HCT116 (cell line): ENCODE data around the gene C1orf141. TPM values are rescaled to one million over a fixed set of nuclear protein-coding genes. Genes with fewer than 3 reads are reported as not detected.

Experiments
- ATAC-seq: fragments of 200-7000 bp; cut with Tn5 transposase; 2 replicates; pipeline ENCODE4 v1.9.1; 2020; ENCODE audit warnings: mild to moderate bottlenecking, moderate library complexity
- BruUV-seq: library from RNA; stranded (reverse); fragments of 400-500 nt; replicated peaks from 2 replicates; lab custom pipeline; 2021; lab: Mats Ljungman, UMichigan
- CTCF ChIA-PET: fragments of 300-600 bp; sonication (Branson Sonifier 250); formaldehyde crosslinking; loops from one replicate; lab custom pipeline; 2021; ENCODE audit warnings: antibody characterized with exemption; lab: Charles Lee
- POLR2A ChIA-PET: fragments of 300-600, 350-600 bp; sonication (Branson Sonifier 250); formaldehyde crosslinking; loops from one replicate; lab custom pipeline; 2021; ENCODE audit warnings: antibody characterized with exemption; lab: Charles Lee
- RAD21 ChIA-PET, 2 experiments: fragments of 300-600 bp; sonication (Branson Sonifier 250); formaldehyde crosslinking; loops; one replicate each; lab custom pipeline; 2023; ENCODE audit warnings: low total read pairs in 2 of 2; ENCODE audit not compliant: uncharacterized antibody in 2 of 2, unreplicated experiment in 2 of 2, low non-redundant PET in 1 of 2; lab: Charles Lee
- DNase-seq: peaks from one replicate; pipeline ENCODE4 v3.0.0-alpha.2; 2010; ENCODE audit warnings: low read depth, low spot score
- H2AFZ ChIP-seq: fragments of 200-600 bp; shearing (Covaris generic), sonication (generic); 2 replicates; pipeline ENCODE4 v1.6.1; 2017; ENCODE audit warnings: low read depth, mixed run types, mixed read lengths, antibody characterized with exemption, low read length; ENCODE audit not compliant: poor library complexity, severe bottlenecking
- H3K27ac ChIP-seq: 2 replicates; pipeline ENCODE4 v1.5.1; 2012; ENCODE audit warnings: low read depth, low read length
- H3K27me3 ChIP-seq: fragments of 200-600 bp; sonication (generic); 2 replicates; pipeline ENCODE4 v1.6.1; 2016; ENCODE audit warnings: mixed run types, low read length, mixed read lengths; ENCODE audit not compliant: insufficient read depth
- H3K36me3 ChIP-seq, 2 experiments: fragments of 200-500 bp in 1 of 2; fragments of 200-600 bp in 1 of 2; sonication (Bioruptor generic) in 1 of 2; sonication (generic) in 1 of 2; 2 replicates each; pipeline versions ENCODE4 v1.5.1 to v1.6.1; 2014 to 2016; ENCODE audit warnings: low read length in 2 of 2, inconsistent platforms in 1 of 2, mixed read lengths in 1 of 2, mixed run types in 1 of 2; ENCODE audit not compliant: insufficient read depth in 2 of 2, control insufficient read depth in 1 of 2
- H3K4me1 ChIP-seq, 2 experiments: fragments of 200-600 bp in 1 of 2; sonication (generic) in 1 of 2; 2 replicates each; pipeline versions ENCODE4 v1.5.1 to v1.6.1; 2012 to 2017; ENCODE audit warnings: low read length in 2 of 2, inconsistent platforms in 1 of 2, mild to moderate bottlenecking in 1 of 2, mixed read lengths in 1 of 2, mixed run types in 1 of 2, moderate library complexity in 1 of 2; ENCODE audit not compliant: insufficient read depth in 2 of 2, control insufficient read depth in 1 of 2
- H3K4me2 ChIP-seq: fragments of 200-600 bp; sonication (generic); 2 replicates; pipeline ENCODE4 v1.6.1; 2017; ENCODE audit warnings: mixed run types, low read length, mixed read lengths
- H3K4me3 ChIP-seq, 2 experiments: fragments of 200-600 bp in 1 of 2; sonication (generic) in 1 of 2; replicated peaks in 1 of 2; 2 replicates each; pipeline ENCODE4 v1.5.1; 2011 to 2016; ENCODE audit warnings: low read length in 2 of 2, control low read depth in 1 of 2, low read depth in 1 of 2, mild to moderate bottlenecking in 1 of 2, mixed read lengths in 1 of 2, mixed run types in 1 of 2
- H3K79me2 ChIP-seq: fragments of 200-600 bp; sonication (generic); 2 replicates; pipeline ENCODE4 v1.6.1; 2017; ENCODE audit warnings: mild to moderate bottlenecking, mixed run types, low read length, moderate library complexity, mixed read lengths; ENCODE audit not compliant: insufficient read depth
- H3K9ac ChIP-seq: fragments of 200-600 bp; sonication (generic); 2 replicates; pipeline ENCODE4 v1.6.1; 2016; ENCODE audit warnings: low read length, mixed read lengths
- H3K9me2 ChIP-seq: fragments of 200-600 bp; sonication (generic), shearing (Covaris generic); 2 replicates; pipeline ENCODE4 v1.6.1; 2017; ENCODE audit warnings: mixed run types, mild to moderate bottlenecking, moderate library complexity; ENCODE audit not compliant: insufficient read depth
- H3K9me3 ChIP-seq, 2 experiments: fragments of 200-500 bp in 1 of 2; fragments of 200-600 bp in 1 of 2; sonication (Bioruptor generic) in 1 of 2; sonication (generic) in 1 of 2; 2 replicates each; pipeline ENCODE4 v1.6.1; 2014 to 2017; ENCODE audit warnings: low read length in 2 of 2, mixed read lengths in 2 of 2, inconsistent platforms in 1 of 2, low read depth in 1 of 2, mild to moderate bottlenecking in 1 of 2, mixed run types in 1 of 2, moderate library complexity in 1 of 2; ENCODE audit not compliant: control insufficient read depth in 1 of 2, insufficient read depth in 1 of 2
- H4K20me1 ChIP-seq: fragments of 200-600 bp; sonication (generic), shearing (Covaris generic); 2 replicates; pipeline ENCODE4 v1.6.1; 2017; ENCODE audit warnings: mixed run types, mild to moderate bottlenecking, moderate library complexity; ENCODE audit not compliant: insufficient read depth
- CBX3 ChIP-seq: IDR thresholded peaks from 2 replicates; pipeline ENCODE4 v1.6.1; 2012; ENCODE audit warnings: low read depth
- CEBPB ChIP-seq: IDR thresholded peaks from 2 replicates; pipeline ENCODE4 v1.6.1; 2012; ENCODE audit warnings: low read depth
- EGR1 ChIP-seq: IDR thresholded peaks from 2 replicates; pipeline ENCODE4 v1.6.1; 2012; ENCODE audit warnings: low read depth
- EZH2 ChIP-seq: fragments of 200-600 bp; sonication (generic); IDR thresholded peaks from 2 replicates; pipeline ENCODE4 v1.6.1; 2017; ENCODE audit warnings: antibody characterized with exemption, mixed run types
- POLR2AphosphoS5 ChIP-seq: IDR thresholded peaks from 2 replicates; pipeline ENCODE4 v1.6.1; 2011; ENCODE audit warnings: mild to moderate bottlenecking, low read depth, low read length, moderate library complexity
- REST ChIP-seq: IDR thresholded peaks from 2 replicates; pipeline ENCODE4 v1.6.1; 2012; ENCODE audit warnings: low read depth
- SIN3A ChIP-seq: IDR thresholded peaks from 2 replicates; pipeline ENCODE4 v1.6.1; 2012; ENCODE audit warnings: low read depth
- SRF ChIP-seq: IDR thresholded peaks from 2 replicates; pipeline ENCODE4 v1.6.1; 2012; ENCODE audit warnings: low read depth
- TCF7L2 ChIP-seq: IDR thresholded peaks from 2 replicates; pipeline ENCODE4 v1.7.0; 2011; ENCODE audit warnings: borderline replicate concordance, inconsistent platforms; ENCODE audit not compliant: insufficient read depth, insufficient read length; ENCODE audit errors: extremely low read depth
- YY1 ChIP-seq: IDR thresholded peaks from 2 replicates; pipeline ENCODE4 v1.6.1; 2011; ENCODE audit warnings: low read length, low read depth, moderate library complexity, mild to moderate bottlenecking; ENCODE audit not compliant: insufficient replicate concordance; ENCODE audit errors: extremely low read depth
- ZNF274 ChIP-seq: fragments of 200-500 bp; sonication (Bioruptor generic); IDR thresholded peaks from 2 replicates; pipeline ENCODE4 v1.6.1; 2014; ENCODE audit warnings: mild to moderate bottlenecking, low read depth, low read length, inconsistent platforms
- intact Hi-C: fragments of 100-400 bp; cut with micrococcal nuclease; formaldehyde crosslinking; loops from 2 replicates; pipeline ENCODE4 v1.10.0; 2022
- total RNA-seq: library from RNA; stranded (reverse); gene quantifications from one replicate; pipeline ENCODE4 v1.2.1, GENCODE V29; 2021; ENCODE audit not compliant: unreplicated experiment
- TF ChIP-seq, protein P1 (sequence below), 3 experiments: fragments of 200-600 bp in 1 of 3; sonication (generic) in 1 of 3; IDR thresholded peaks in 2 of 3; conservative IDR thresholded peaks in 1 of 3; 2 replicates each; pipeline ENCODE4 v1.5.1; 2012 to 2017; ENCODE audit warnings: low read depth in 2 of 3, low read length in 2 of 3, antibody characterized with exemption in 1 of 3, borderline replicate concordance in 1 of 3, control low read depth in 1 of 3, mild to moderate bottlenecking in 1 of 3, mixed read lengths in 1 of 3, mixed run types in 1 of 3, moderate library complexity in 1 of 3; ENCODE audit not compliant: insufficient read depth in 1 of 3

The C1orf141 gene
- total RNA-seq, 1 experiment from 2014 or later, result not detected

DNA sequence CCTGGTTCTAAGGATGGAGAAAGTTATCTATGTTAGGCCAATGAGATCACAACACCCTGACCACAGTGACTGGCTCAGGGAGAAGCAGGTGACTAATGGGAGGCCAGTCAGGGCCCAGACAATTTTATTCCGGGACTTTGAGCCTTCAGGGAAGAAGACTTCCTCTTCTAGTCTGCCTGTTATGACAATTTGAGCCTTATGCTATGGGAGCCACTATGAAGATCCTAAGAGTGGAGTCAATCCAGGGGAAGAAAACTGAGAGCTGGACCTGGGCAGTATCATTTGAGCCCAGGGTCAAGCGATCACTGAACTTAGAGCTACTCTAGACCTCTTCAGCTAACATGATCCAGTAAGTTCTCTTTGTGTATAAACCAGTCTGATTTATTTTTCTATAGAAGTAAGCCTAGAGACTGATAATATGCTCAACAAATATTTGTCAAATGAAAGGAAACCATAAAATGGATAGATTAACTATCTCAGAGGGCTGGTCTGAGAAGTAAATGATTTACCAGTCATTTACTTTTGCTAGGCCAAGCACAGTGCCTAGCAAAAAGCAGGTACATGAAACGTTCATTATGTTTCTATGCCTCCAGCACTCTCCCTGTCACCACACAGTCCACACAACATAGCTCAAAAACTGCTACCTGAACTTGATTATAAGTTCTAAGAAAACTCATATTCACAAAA lies 4.2 kb upstream of the C1orf141 start:
- TF ChIP-seq ZNF274, result no peak
- TF ChIP-seq, protein P1, sequence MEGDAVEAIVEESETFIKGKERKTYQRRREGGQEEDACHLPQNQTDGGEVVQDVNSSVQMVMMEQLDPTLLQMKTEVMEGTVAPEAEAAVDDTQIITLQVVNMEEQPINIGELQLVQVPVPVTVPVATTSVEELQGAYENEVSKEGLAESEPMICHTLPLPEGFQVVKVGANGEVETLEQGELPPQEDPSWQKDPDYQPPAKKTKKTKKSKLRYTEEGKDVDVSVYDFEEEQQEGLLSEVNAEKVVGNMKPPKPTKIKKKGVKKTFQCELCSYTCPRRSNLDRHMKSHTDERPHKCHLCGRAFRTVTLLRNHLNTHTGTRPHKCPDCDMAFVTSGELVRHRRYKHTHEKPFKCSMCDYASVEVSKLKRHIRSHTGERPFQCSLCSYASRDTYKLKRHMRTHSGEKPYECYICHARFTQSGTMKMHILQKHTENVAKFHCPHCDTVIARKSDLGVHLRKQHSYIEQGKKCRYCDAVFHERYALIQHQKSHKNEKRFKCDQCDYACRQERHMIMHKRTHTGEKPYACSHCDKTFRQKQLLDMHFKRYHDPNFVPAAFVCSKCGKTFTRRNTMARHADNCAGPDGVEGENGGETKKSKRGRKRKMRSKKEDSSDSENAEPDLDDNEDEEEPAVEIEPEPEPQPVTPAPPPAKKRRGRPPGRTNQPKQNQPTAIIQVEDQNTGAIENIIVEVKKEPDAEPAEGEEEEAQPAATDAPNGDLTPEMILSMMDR (IDR thresholded peaks at IDR 0.05 in 2 of 3, conservative IDR thresholded peaks at IDR 0.05 in 1 of 3; ENCODE audit: borderline replicate concordance in 1 of 3, insufficient read depth in 1 of 3, low read depth in 2 of 3, low read length in 2 of 3), result no peak
- no peak for TF ChIP-seq EZH2
- no peak for TF ChIP-seq CBX3
- TF ChIP-seq CEBPB, result no peak
- no peak for TF ChIP-seq TCF7L2
- TF ChIP-seq SRF, result no peak
- no peak for TF ChIP-seq EGR1
- no peak for TF ChIP-seq POLR2AphosphoS5
- no peak for TF ChIP-seq SIN3A
- TF ChIP-seq YY1, result no peak
- no peak for TF ChIP-seq REST
- TF ChIP-seq, all 23 proteins: peak for 0
- Histone ChIP-seq H2AFZ (no peak overlapping the region), H3K4me2 (no peak overlapping the region), H3K79me2 (no peaks in the 10 kb centered on the region), H3K36me3 (no peaks in the 10 kb centered on the region), H3K9ac (no peak overlapping the region), H3K9me3 (no peaks in the 10 kb centered on the region), H4K20me1 (no peaks in the 10 kb centered on the region; the same call in 1 of the 2 replicates), H3K4me1 (no peaks in the 10 kb centered on the region), H3K4me3 (no peak overlapping the region), H3K27ac (no peak overlapping the region), H3K27me3 (no peaks in the 10 kb centered on the region), H3K9me2 (no peaks in the 10 kb centered on the region)
- intact Hi-C loops, result no loop called here
- ATAC-seq (no peak), DNase-seq (no peak)
- RAD21 ChIA-PET, result no interaction called here
- BruUV-seq, result no TSS peak
- POLR2A ChIA-PET, result no interaction called here
- CTCF ChIA-PET, result interaction anchor here (0.7 to 2.2 kb wide), 2 partner anchors 10 to 12 kb away, joined by 3 to 6 read pairs; no protein-coding TSS in a partner anchor
